Stimulated activated CD8-positive, alpha-beta memory T cell treated with anti-CD3 and anti-CD28 coated beads, Interleukin-15, amount 100 ng/mL, for 4 hours (primary cell): ENCODE data around the gene IGF1R.
A peak's percentile ranks its signal among the peaks of the same experiment; 100 is the strongest.

Experiments
- DNase-seq, 2 donors: peaks; one replicate each; pipeline ENCODE4 v3.0.0-alpha.2; 2020; ENCODE audit warnings: low read depth in 2 of 2

IGF1R gene

DNA sequence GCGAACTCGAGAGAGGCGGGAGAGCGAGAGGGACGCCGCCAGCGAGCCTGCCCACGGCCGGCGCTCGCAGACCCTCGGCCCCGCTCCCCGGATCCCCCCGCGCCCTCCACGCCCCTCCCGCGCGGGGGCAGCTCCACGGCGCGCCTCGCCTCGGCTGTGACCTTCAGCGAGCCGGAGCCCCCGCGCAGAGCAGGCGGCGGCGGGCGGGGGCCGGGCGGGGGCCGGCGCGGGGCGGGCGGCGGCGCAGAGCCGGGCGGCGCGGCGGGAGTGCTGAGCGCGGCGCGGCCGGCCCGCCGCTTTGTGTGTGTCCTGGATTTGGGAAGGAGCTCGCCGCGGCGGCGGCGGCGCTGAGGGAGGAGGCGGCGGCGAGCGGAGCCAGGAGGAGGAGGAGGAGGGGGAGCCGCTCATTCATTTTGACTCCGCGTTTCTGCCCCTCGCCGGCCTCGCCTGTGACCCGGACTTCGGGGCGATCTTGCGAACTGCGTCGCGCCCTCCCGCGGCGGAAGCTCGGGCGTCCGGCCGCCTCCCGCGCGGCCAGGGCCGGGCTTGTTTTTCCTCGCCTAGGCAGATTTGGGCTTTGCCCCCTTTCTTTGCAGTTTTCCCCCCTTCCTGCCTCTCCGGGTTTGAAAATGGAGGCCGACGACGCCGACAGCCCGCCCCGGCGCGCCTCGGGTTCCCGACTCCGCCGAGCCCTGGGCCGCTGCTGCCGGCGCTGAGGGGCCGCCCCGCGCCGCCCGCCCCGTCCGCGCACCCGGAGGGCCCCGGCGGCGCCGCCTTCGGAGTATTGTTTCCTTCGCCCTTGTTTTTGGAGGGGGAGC, 524 bp downstream of the IGF1R start:
- DNase-seq: peak in 1 of 2 donors; percentile 8

DNA sequence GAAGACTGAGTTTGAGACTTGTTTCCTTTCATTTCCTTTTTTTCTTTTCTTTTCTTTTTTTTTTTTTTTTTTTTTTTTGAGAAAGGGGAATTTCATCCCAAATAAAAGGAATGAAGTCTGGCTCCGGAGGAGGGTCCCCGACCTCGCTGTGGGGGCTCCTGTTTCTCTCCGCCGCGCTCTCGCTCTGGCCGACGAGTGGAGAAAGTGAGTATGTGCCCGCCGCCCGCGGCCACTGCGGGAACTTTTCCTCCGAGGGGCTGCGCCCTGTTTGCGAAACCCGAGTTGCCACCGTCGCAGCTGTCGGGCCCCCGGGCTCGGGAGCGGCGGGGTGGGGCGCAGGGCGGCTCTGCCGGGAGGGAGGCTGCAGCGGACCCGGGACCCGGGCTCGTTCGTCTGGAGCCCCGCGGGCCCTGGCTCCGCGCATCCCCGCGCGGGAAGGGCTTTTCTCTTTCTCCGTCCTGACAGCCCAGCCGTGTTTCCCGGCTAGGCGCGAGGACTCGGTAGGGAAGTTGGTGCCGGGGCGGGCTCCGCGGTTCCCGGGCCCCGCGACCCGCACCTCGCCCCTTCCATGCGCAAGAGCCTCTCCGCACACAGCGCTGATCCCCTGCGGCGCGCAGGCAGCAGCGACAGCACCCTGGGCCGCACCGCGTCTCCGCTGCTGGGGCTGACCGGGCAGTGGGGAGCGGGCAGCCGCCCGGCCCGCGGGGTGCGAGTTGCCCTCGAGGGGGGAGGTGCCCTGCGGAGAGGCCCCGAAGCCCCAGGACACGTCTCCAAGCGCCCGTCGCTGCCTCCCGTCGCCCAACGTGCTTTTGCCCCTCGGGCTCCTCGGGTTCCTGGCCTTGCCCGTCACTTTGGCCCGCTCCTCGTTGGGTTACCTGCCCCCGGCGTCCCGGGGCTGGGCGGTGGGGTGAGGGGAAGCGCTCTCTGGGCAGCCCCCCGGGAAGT, 1.4 kb downstream of the IGF1R start:
- peak; percentile 10 to 36 for DNase-seq

DNA sequence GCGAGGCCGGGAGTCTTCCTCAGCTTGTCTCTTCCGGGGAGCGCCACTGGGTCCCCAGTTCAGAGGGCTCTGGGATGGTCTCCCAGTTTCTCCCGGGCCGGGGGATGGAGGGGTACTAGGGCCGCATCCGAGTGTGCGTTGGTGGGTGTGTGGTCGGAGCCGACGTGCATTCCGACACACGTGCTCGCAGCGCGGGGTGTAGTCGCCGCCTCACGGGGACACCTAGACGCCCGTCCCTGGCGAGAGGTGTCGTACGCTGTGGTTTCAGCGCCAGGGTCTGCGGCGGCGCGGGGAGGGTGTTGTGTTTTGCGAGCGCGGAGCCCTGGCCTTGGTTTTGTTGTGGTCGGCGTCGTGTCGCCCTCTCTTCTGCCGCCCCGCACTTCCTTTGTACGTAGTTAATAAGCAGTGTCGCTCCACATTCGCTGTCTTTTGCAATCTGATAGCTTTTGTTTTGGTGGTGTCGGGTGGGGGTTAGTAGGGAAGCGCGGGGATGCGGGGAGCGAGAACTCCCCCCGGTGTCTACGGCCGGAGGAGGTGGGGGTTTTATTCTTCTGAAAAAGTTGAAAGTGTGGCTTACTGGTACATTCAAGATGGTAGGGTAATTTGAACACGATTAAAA, 2.2 kb downstream of the IGF1R start:
- DNase-seq: peak; percentile 12 to 14

DNA sequence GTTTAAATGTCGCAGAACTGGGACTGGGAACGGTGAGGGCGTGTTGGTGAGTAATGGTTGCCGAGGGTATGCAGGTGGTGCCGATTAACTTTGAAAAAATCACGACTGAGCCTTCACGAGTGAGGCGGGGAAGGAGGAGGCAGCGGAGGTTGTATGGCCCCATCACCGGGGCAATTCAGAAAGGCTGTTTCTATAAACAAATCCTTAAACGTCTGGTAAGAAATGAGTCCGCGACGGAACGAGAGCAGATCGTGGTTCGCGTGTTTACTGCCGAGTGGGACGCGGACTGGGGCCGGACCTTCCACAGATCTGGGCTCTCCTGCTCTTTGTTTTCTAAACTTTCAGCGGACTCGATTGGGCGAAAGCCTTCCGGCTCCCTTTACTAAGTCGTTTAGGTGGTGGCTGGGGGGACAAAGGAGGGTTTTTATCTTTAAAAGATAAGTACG, 2.7 kb downstream of the IGF1R start:
- peak in 1 of 2 donors; percentile 11 for DNase-seq

DNA sequence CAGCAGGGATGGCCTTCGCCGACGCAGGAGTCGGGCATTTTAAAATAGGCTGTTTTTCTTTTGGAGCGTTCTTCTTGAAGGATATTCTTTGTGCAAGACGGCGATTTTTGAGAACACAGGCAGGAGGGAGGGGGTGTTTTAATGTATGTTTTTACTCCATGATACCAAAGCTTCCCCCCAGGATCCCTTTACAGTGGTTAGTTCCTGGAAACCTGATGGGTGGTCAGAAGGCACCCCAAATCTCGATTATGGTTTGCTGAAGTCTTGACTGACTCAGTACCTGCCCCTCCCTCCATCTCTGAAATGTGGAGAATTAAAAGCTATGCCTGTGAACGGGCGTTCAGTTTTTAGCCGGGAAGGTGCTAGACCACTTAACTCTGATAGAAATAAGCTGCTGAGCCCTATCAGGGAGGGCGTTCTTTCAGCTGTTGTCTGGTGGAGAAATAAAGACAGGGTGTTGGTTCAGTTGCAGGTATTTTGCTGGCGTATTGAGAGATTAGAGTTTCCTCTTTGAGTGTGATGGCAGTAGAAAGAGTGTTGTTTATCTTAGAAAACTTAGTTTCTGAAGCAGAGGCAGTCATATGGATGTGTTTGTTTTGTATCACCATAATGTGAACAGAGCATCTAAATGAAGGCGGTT, 3.4 kb downstream of the IGF1R start:
- DNase-seq: no peak

DNA sequence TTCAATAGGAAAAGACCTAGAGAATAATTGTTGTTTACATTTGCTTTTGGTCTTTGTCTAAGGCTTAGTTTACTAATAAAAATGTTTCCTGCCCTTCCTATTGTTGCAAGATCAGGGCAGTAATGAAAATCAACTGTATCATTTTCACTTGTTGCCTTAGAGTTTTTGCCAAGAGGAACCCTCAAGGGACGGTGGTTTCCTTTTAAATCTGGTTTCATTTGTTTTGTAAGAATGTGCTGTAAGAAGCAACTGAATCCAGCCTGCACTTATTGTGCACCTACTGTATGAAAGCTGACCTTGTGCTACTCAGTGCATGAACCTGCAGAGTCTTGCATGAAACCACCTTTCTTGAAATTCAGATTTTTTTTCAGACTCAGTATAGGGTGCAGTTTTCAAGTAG, 5.3 kb downstream of the IGF1R start:
- DNase-seq: no peak

DNA sequence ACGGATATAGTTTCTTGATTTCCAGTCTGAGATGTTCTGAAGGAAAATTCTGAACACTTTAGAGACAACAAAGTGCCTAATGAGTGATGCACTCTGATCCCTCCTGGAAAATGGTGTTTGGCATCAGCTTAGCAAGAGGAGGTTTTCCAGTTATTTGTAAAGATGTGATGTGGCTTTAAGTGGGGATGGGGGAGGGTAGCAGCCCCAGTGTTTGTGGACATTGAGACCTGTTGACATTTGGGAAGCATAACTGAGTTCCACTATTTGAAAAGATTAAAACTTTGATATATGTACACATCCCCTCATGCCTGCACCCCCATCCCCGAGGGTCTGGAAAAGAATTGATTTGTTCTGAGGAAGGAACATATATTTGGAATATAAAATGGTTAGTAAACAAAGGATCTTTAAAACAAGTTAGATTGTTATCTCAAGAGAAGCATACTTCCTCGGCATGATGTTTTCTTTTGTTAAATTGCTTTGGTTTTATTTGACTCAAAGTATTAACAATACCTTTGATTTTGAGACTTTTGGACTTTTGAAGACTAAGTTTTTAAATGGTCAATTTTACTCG, 6.5 kb downstream of the IGF1R start:
- no peak for DNase-seq

DNA sequence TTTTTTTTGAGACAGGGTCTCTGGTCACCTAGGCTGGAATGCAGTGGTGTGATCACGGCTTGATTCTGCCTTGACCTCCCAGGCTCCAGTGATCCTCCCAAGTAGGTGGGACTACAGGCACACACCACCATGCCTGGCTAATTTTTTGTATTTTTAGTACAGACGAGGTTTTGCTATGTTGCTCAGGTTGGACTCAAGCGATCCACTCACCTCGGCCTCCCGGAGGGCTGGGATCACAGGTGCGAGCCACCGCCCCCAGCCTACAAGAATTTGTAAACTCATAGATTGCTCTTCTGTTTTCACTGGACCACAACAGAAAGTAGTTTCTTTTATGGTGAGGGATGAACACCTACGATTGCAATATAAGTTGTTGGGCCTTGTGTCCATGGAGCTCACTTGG, 7.4 kb downstream of the IGF1R start:
- no peak for DNase-seq

DNA sequence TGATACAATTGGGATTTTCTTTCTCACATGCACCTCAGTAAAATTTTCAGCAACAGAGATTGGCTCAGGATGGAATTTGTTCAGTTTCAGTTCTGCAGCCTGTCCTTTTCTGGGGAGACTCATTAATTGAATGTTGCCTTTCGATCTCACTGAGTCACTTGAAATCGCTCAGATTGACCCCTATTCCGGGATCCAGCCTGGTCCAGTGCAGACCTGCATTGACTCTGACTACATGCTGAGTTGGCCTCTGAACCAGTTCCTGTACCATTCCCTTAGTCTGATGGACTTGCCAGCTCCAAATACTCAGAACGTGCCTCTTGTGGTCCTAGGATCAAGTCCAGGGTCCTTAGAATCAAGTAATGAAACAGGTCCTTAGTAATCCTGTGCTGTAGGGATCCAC, 9.4 kb downstream of the IGF1R start:
- no peak for DNase-seq

DNA sequence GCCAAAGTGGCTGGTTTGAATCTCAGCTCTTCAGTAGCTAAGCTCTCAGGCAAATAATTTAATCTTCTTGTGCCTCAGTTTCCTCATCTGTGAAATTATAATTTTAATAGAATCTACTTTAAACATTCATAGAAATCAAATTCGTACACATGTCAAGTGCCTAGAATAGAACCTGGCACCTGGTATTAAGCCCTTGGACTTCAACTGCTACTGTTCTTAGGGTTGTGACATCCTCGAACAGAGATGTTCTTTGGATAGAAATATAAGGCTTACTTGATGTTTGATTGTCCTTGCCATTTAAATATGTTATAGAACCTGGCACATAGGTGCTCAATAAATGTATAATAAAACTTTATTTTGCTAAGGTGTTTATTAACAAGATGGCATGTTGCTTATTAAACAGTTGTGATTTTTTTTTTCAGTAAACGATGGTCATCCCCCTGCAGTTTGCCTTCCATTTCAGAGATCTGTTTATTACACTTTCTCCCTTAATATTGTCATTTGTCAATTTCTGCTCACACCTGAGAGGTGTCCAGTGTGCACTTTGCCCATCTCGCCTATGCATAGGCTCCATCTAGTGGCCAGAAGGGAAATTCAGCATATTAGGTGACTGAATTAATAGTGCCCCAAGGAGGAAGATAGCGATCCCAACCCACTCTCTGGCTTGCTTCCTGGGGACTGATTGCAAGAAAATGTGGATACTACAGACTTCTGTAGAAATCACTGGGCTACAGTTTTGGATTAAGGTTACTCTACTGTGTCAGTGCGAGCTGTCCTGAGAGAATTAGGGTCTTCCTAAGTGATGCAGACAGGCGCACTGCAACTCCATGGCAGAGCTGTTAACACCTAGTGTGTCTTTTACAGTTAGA, 10.7 kb downstream of the IGF1R start:
- peak in 1 of 2 donors; percentile 11 for DNase-seq

DNA sequence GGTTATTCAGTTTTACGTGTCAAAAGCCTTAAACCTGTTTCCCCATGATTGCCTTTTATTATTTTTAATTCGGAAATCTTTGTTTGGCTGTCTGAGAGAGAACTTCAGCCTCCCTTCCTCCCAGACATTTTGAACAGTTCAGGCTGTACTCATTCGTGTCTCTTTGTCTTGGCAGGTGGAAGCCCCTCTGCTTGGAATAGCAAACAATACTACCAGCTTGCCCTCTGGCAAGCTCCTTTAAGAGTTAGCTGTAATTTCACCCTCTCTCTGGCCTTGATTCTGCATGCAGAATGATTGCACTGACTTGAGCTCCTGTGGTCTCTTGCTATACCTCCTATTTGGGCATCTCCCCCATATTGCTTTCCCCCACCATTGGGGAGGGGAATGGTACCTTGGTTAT, 11.7 kb downstream of the IGF1R start:
- DNase-seq: no peak

DNA sequence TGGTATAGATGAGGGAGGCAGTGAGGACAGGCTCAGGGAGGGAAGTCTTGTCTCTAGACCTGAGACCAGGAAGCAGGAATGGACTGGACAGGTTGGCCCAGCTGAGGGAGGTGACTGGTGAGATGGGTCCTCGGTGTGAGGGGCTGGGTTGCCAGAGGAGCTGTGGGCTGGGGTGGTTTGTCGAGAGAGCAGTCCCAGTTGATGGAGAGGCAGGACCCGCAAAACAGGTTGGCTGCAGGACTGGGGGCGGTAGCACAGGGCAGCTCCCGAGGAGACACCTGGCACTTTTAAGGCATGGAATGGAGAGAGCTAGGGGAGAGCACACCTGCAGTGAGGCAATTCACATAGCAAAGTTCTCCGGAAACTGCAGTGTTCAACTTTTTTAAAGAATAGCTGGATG, 14.7 kb downstream of the IGF1R start:
- DNase-seq: no peak

DNA sequence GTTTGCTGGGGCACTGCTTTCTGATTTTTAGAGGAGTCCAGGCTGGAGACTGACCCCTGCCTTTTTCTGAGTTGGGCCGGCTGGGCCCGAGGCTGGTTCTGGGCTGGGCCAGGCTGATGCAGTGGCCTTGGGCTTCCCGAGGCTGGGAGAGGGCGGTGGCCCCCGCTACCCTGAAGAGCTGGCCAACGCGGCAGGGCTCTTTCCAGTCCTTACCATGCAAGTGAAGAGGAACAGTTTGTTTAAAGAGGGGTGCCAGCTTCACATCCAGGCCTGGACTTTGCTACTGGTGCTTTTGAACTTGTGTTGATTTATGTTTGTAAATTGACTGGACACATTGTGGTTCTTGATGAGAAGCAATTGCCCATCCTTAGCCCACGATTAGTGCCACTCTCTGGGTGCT, 15.3 kb downstream of the IGF1R start:
- no peak for DNase-seq

DNA sequence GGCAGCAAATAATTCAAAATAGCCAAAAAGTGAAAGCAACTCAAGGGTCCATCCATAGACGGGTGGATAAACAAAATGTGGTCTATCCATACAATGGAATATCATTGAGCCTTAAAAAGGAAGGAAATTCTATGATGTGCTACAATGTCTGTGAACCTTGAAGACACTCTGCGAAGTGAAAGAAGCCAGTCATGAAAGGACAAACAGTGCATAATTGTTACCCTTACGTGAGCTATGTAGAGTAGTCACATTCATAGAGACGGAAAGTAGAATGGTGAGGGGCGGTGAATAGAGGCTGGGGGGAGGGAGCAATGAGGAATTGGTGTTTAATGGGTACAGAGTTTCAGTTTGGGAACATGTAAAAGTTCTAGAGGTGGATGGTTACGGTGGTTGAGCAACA, 18.1 kb downstream of the IGF1R start:
- DNase-seq: no peak

DNA sequence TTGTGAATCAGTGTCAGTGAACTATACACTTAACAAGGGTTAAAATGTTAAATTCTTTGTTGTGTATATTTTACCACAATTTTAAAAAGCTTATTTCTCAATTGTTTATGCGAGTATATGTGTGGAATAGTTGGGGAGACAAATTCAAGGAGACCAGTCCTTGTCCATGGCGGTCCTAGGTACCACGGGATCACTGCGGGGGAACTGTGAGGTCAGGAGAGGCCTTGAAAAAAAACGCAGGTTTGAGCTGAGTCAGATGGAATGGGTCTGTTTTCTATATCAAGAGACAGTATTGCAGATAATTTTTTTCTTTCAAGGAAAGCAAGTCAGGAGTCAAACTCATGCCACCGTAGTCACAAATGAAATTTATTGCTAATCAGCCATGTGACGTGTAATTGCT, 18.5 kb downstream of the IGF1R start:
- DNase-seq: no peak

DNA sequence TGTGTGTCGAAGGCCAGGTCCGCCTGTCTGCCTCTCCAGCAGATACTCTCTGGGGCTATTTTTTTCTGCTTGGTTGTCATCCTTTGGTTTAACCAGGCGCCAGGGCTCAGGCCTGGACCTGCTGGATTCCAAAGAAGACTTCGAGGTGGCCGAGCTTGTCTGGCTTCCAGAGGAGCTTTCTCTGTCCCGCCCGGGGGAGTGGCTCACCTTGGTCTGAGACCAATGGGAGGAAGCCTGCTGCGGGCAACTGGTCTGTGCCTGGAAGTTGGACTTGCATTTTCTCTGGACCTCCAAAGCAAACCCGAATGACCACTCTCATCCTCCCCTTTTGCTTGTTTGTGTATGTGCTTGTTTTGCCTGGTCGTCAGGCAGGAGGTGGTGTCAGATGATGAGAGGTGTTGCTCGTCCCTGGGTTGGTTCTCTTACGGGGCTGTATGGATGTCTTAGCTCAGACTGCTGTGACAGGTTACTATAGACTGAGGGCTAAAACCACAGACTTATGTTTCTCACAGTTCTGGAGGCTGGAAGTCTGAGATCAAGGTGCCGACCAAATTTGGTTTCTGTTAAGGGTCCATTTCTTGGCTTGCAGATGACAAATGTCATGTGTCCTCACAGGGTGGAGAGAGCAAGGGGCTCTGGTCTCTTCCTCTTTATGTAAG, 19.3 kb downstream of the IGF1R start:
- no peak for DNase-seq

DNA sequence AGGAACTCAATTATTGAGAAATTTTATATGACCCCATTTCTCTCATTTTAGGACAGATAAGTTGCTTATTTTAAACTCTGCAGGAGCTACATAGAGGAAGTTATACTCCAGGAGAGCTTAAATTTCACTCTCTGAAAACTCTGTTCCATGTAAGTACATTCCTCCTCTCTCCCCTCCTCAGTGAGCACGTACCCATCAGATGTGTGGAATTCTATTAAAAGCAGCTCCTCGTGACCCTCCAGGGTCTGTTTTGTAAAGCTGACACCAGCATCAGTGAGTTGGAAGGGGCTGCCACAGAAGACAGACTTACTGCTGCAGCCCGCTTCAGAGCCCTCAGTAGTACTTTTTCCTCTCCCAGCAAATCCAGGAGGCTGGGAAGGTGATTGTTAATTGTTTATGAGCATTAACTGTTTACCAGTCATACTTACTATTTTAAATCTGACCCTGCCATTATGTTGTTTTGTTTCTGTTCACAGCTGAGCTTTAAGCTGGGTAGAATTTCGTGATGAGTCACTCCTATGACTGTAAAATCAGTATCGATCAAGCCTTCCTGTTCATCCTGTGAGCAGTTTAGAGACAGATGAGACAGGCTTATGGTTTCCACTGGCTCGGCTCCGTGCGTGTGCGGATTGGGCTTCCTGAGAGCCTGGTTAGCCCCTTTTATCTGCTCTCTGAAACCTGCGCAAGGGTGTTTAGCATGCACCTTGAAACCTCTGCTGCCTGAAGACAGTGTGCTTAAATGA, 20.4 kb downstream of the IGF1R start:
- no peak for DNase-seq

DNA sequence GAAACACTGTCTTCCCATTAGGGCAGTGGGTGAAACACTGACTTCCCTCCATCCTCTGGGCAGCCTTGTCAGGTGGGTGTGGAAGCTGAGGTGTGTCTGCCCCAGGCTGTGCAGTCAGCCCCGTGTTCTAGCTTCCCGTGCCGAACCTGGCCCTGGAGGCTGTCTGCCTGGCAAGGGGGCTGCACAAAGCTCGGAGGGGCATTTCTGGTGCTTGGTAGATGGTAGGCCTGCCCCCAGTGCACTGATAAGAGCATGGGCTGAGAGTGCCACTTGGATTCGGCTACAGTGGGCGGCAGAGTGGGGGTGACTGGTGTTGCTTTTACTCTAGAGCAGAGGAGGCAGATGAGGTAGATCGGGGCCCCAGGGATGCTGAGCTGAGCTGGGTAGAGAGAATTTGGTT, 21.3 kb downstream of the IGF1R start:
- no peak for DNase-seq
